HG03378 (cell line): ENCODE data around the gene RDH13.
"Not testable (repeated sequence)": the region's sequence is repeated elsewhere in the genome, so short reads cannot be mapped to it uniquely, and the experiment has no call there.

Experiments
- ATAC-seq: cut with Tn5 transposase; IDR thresholded peaks from one replicate; pipeline ENCODE4 v1.9.1; 2021; ENCODE audit warnings: mild to moderate bottlenecking, moderate library complexity; ENCODE audit not compliant: unreplicated experiment

RDH13 gene

GRCh38 chr19:55048446-55048845 lies 14.5 kb downstream of the RDH13 start:
- ATAC-seq = no peak

- no peak for ATAC-seq
These were observed 15.0 kb downstream of the RDH13 start for GRCh38 chr19:55047951-55048350.

- ATAC-seq = no peak
These were observed 15.8 kb downstream of the RDH13 start for GRCh38 chr19:55046975-55047622.

GRCh38 chr19:55044771-55045716 lies 17.9 kb downstream of the RDH13 start:
- ATAC-seq = no peak

GRCh38 chr19:55044286-55044685 lies 18.7 kb downstream of the RDH13 start:
- ATAC-seq = no peak

- no peak for ATAC-seq
These were observed 20.3 kb downstream of the RDH13 start for GRCh38 chr19:55042688-55043087.

- ATAC-seq = no peak
These were observed 20.6 kb downstream of the RDH13 start for GRCh38 chr19:55042344-55042678.

GRCh38 chr19:55041627-55042343 lies 21.2 kb downstream of the RDH13 start:
- no peak for ATAC-seq

- ATAC-seq = no peak
These were observed 21.7 kb downstream of the RDH13 start for GRCh38 chr19:55041244-55041626.

- not testable (repeated sequence) for ATAC-seq
These were observed 22.3 kb downstream of the RDH13 start for GRCh38 chr19:55040654-55041053.

- ATAC-seq = not testable (repeated sequence)
These were observed 25.3 kb downstream of the RDH13 start for GRCh38 chr19:55037603-55038002.

- ATAC-seq = no peak
These were observed 26.9 kb downstream of the RDH13 start for GRCh38 chr19:55036058-55036457.

GRCh38 chr19:55034751-55035150 lies 28.2 kb downstream of the RDH13 start:
- ATAC-seq = no peak

GRCh38 chr19:55032976-55033643 lies 29.8 kb downstream of the RDH13 start:
- ATAC-seq = not testable (repeated sequence)

GRCh38 chr19:55032170-55032800 lies 30.7 kb downstream of the RDH13 start:
- ATAC-seq = no peak

GRCh38 chr19:55031178-55031577 lies 31.8 kb downstream of the RDH13 start:
- ATAC-seq = no peak

GRCh38 chr19:55028757-55029156 lies 34.2 kb downstream of the RDH13 start:
- no peak for ATAC-seq

GRCh38 chr19:55027472-55028337 lies 35.2 kb downstream of the RDH13 start:
- ATAC-seq = no peak

- not testable (repeated sequence) for ATAC-seq
These were observed 35.8 kb downstream of the RDH13 start for GRCh38 chr19:55027140-55027471.

- ATAC-seq = no peak
These were observed 38.8 kb downstream of the RDH13 start for GRCh38 chr19:55024111-55024510.
